IPS DF 6.9 (cell line): ENCODE measurements around the gene CYP3A5.
"Not testable (repeated sequence)": the region's sequence is repeated elsewhere in the genome, so short reads cannot be mapped to it uniquely, and the experiment has no call there.

Experiments
- DNase-seq: peaks from one replicate; pipeline ENCODE4 v3.0.0-alpha.2; 2013; ENCODE audit warnings: low read depth, low spot score
- H3K27ac ChIP-seq: one replicate; pipeline ENCODE4 v1.5.1; 2013; ENCODE audit warnings: low read length, control low read depth
- H3K27me3 ChIP-seq: 2 replicates; pipeline ENCODE4 v1.6.1; 2013; ENCODE audit warnings: mild to moderate bottlenecking, low read length; ENCODE audit not compliant: control insufficient read depth, insufficient read depth
- H3K36me3 ChIP-seq: 2 replicates; pipeline ENCODE4 v1.6.1; 2013; ENCODE audit warnings: low read length; ENCODE audit not compliant: control insufficient read depth, insufficient read depth
- H3K4me1 ChIP-seq: 2 replicates; pipeline ENCODE4 v1.6.1; 2013; ENCODE audit warnings: low read length; ENCODE audit not compliant: control insufficient read depth, insufficient read depth
- H3K4me3 ChIP-seq: 2 replicates; pipeline ENCODE4 v1.5.1; 2013; ENCODE audit warnings: mild to moderate bottlenecking, low read length
- H3K9me3 ChIP-seq: 2 replicates; pipeline ENCODE4 v1.6.1; 2013; ENCODE audit warnings: low read length, inconsistent platforms; ENCODE audit not compliant: control insufficient read depth, insufficient read depth
- WGBS: extraction: QIAGEN DNeasy Blood & Tissue Kit; methylation state at CpG from one replicate; pipeline ENCODE4 v1.1.7; 2013; ENCODE audit warnings: mixed read lengths, missing lambda C conversion rate; ENCODE audit not compliant: insufficient read length, insufficient coverage; 5-methylcytosine and 5-hydroxymethylcytosine counted together

The CYP3A5 gene

GRCh38 chr7:99642027-99642426, 37.8 kb downstream of the CYP3A5 start:
- Histone ChIP-seq H3K4me1 (peaks cover 2% of the 10 kb centered on the region; the same call in 1 of the 2 replicates), H3K27ac (no peak overlapping the region), H3K9me3 (no peaks in the 10 kb centered on the region), H3K36me3 (no peaks in the 10 kb centered on the region; the same call in 1 of the 2 replicates), H3K4me3 (no peak overlapping the region), H3K27me3 (no peaks in the 10 kb centered on the region)
- no CpG with 5 or more reads among the region's 1 CpG for WGBS
- no peak for DNase-seq

- Histone ChIP-seq H3K36me3 (no peaks in the 10 kb centered on the region; the same call in 1 of the 2 replicates), H3K4me3 (no peak overlapping the region), H3K9me3 (no peaks in the 10 kb centered on the region), H3K27ac (no peak overlapping the region), H3K27me3 (no peaks in the 10 kb centered on the region), H3K4me1 (peaks cover 2% of the 10 kb centered on the region; the same call in 1 of the 2 replicates)
- DNase-seq, result no peak
Measured at GRCh38 chr7:99639267-99639666, 40.5 kb downstream of the CYP3A5 start.

GRCh38 chr7:99638731-99639130, 41.1 kb downstream of the CYP3A5 start:
- no peak for DNase-seq
- no peaks in the 10 kb centered on the region; the same call in 1 of the 2 replicates for H3K36me3 ChIP-seq
- H3K9me3 ChIP-seq, result no peaks in the 10 kb centered on the region
- no peak overlapping the region for H3K27ac ChIP-seq
- H3K4me3 ChIP-seq, result no peak overlapping the region
- H3K27me3 ChIP-seq, result no peaks in the 10 kb centered on the region
- WGBS, result no CpG with 5 or more reads among the region's 23 CpGs
- H3K4me1 ChIP-seq, result peaks cover 2% of the 10 kb centered on the region; the same call in 1 of the 2 replicates

GRCh38 chr7:99637414-99637813, 42.4 kb downstream of the CYP3A5 start:
- H3K4me1 ChIP-seq, H3K36me3 ChIP-seq, H3K27ac ChIP-seq, H3K27me3 ChIP-seq, DNase-seq, H3K9me3 ChIP-seq, H3K4me3 ChIP-seq: not testable (repeated sequence)
- WGBS, result no CpG with 5 or more reads among the region's 2 CpGs

GRCh38 chr7:99631295-99632109, 48.3 kb downstream of the CYP3A5 start:
- WGBS, result no CpG with 5 or more reads among the region's 9 CpGs
- Histone ChIP-seq H3K4me1 (0 out of 2 replicates have a peak, but pooled peaks cover 1% of the 10 kb centered on the region), H3K36me3 (peaks cover 18% of the 10 kb centered on the region), H3K9me3 (no peaks in the 10 kb centered on the region), H3K27me3 (no peaks in the 10 kb centered on the region), H3K27ac (no peak overlapping the region), H3K4me3 (no peak overlapping the region)
- no peak for DNase-seq

- DNase-seq, result no peak
- 0 out of 2 replicates have a peak, but pooled peaks cover 1% of the 10 kb centered on the region for H3K4me1 ChIP-seq
- H3K9me3 ChIP-seq, result no peaks in the 10 kb centered on the region
- H3K27ac ChIP-seq, result no peak overlapping the region
- H3K36me3 ChIP-seq, result peaks cover 27% of the 10 kb centered on the region
- no peaks in the 10 kb centered on the region for H3K27me3 ChIP-seq
- WGBS, result no CpG with 5 or more reads among the region's 20 CpGs
- no peak overlapping the region for H3K4me3 ChIP-seq
Measured at GRCh38 chr7:99629643-99630042, 50.2 kb downstream of the CYP3A5 start.

GRCh38 chr7:99628471-99629465, 51.0 kb downstream of the CYP3A5 start:
- no peak for DNase-seq
- peaks cover 36% of the 10 kb centered on the region for H3K36me3 ChIP-seq
- H3K9me3 ChIP-seq, result no peaks in the 10 kb centered on the region
- H3K27me3 ChIP-seq, result no peaks in the 10 kb centered on the region
- H3K4me3 ChIP-seq, result no peak overlapping the region
- no CpG with 5 or more reads among the region's 14 CpGs for WGBS
- H3K4me1 ChIP-seq, result 0 out of 2 replicates have a peak, but pooled peaks cover 1% of the 10 kb centered on the region
- no peak overlapping the region for H3K27ac ChIP-seq

GRCh38 chr7:99627513-99627912, 52.3 kb downstream of the CYP3A5 start:
- no peak for DNase-seq
- Histone ChIP-seq H3K27ac (no peak overlapping the region), H3K36me3 (peaks cover 42% of the 10 kb centered on the region), H3K4me1 (0 out of 2 replicates have a peak, but pooled peaks cover 1% of the 10 kb centered on the region), H3K27me3 (no peaks in the 10 kb centered on the region), H3K4me3 (no peak overlapping the region), H3K9me3 (no peaks in the 10 kb centered on the region)
- no CpG with 5 or more reads among the region's 11 CpGs for WGBS

GRCh38 chr7:99626661-99627060, 53.1 kb downstream of the CYP3A5 start:
- H3K9me3 ChIP-seq, result no peaks in the 10 kb centered on the region

GRCh38 chr7:99625961-99626360, 53.8 kb downstream of the CYP3A5 start:
- Histone ChIP-seq H3K4me1 (0 out of 2 replicates have a peak, but pooled peaks cover 1% of the 10 kb centered on the region), H3K36me3 (peaks cover 48% of the 10 kb centered on the region), H3K4me3 (no peak overlapping the region), H3K27ac (no peak overlapping the region), H3K27me3 (no peaks in the 10 kb centered on the region), H3K9me3 (no peaks in the 10 kb centered on the region)
- WGBS, result no CpG with 5 or more reads among the region's 4 CpGs
- no peak for DNase-seq

More at GRCh38 chr7:99626661-99627060, 53.1 kb downstream of the CYP3A5 start:
- Histone ChIP-seq H3K27ac (no peak overlapping the region), H3K36me3 (peaks cover 47% of the 10 kb centered on the region), H3K4me1 (0 out of 2 replicates have a peak, but pooled peaks cover 1% of the 10 kb centered on the region), H3K4me3 (no peak overlapping the region), H3K27me3 (no peaks in the 10 kb centered on the region)
- no CpG with 5 or more reads among the region's 1 CpG for WGBS
- no peak for DNase-seq
